Measurements from ENCODE around the gene ECHS1. TPM values are rescaled to one million over a fixed set of nuclear protein-coding genes. Genes with fewer than 3 reads are reported as not detected.

ECHS1 gene
- total and polyA plus RNA-seq, 10 donors: 29.8 to 81.2 (median 45.8) TPM

GRCh38 chr10:133350283-133350949 lies 22.7 kb downstream of the ECHS1 start:
- no peak overlapping the region for H3K4me3 ChIP-seq
- 71 to 85% (median 82%) methylated on average over 6 to 12 of the region's 12 CpGs for WGBS, 5 donors
- H3K4me1 ChIP-seq: peaks cover 0 to 6% (median 0%) of the 10 kb centered on the region in 6 donors
- peaks cover 0 to 58% (median 21%) of the 10 kb centered on the region in 7 donors for H3K27me3 ChIP-seq (replicated peaks in 1 of 7)
- H3K36me3 ChIP-seq: peaks cover 0 to 10% (median 0%) of the 10 kb centered on the region in 6 donors
- DNase-seq: no peak
- no peak overlapping the region for H3K27ac ChIP-seq
- peak in 1 of 3 donors; percentile 24 for TF ChIP-seq POLR2AphosphoS5 (IDR thresholded peaks at IDR 0.05)
- no peak for TF ChIP-seq CTCF (IDR thresholded peaks at IDR 0.05 in 8 of 11, conservative IDR thresholded peaks at IDR 0.05 in 3 of 11)
- no peak for TF ChIP-seq POLR2A (IDR thresholded peaks at IDR 0.05)
- no peaks in the 10 kb centered on the region for H3K9me3 ChIP-seq
- intact Hi-C loops (cut with DNase I; ENCODE audit: low total_unique reads): no loop called here

GRCh38 chr10:133349577-133350011 lies 23.6 kb downstream of the ECHS1 start:
- WGBS, 5 donors: 71 to 83% (median 73%) methylated on average over 2 to 9 of the region's 9 CpGs
- peak in 2 of 3 donors; percentile 16 to 69 for TF ChIP-seq POLR2AphosphoS5 (IDR thresholded peaks at IDR 0.05)
- no peak for TF ChIP-seq POLR2A (IDR thresholded peaks at IDR 0.05)
- DNase-seq: no peak
- H3K4me3 ChIP-seq: no peak overlapping the region
- no peaks in the 10 kb centered on the region for H3K4me1 ChIP-seq
- H3K27ac ChIP-seq: no peak overlapping the region
- H3K9me3 ChIP-seq: no peaks in the 10 kb centered on the region
- intact Hi-C loops (cut with DNase I; ENCODE audit: low total_unique reads): no loop called here
- peaks cover 0 to 2% (median 0%) of the 10 kb centered on the region in 6 donors for H3K36me3 ChIP-seq
- H3K27me3 ChIP-seq (replicated peaks in 1 of 7): peaks cover 0 to 66% (median 22%) of the 10 kb centered on the region in 7 donors

GRCh38 chr10:133349160-133349568 lies 24.0 kb downstream of the ECHS1 start:
- Histone ChIP-seq H3K27me3 (replicated peaks in 1 of 7) (peaks cover 0 to 71% (median 22%) of the 10 kb centered on the region in 7 donors), H3K36me3 (no peaks in the 10 kb centered on the region), H3K27ac (no peak overlapping the region), H3K4me1 (no peaks in the 10 kb centered on the region), H3K4me3 (no peak overlapping the region), H3K9me3 (no peaks in the 10 kb centered on the region)
- DNase-seq: no peak
- WGBS, 5 donors: 83 to 91% (median 89%) methylated on average over 8 of the region's 8 CpGs
- intact Hi-C loops (cut with DNase I; ENCODE audit: low total_unique reads): no loop called here
- TF ChIP-seq POLR2AphosphoS5 (IDR thresholded peaks at IDR 0.05): peak in 1 of 3 donors; percentile 17
- no peak for TF ChIP-seq POLR2A (IDR thresholded peaks at IDR 0.05)

- Histone ChIP-seq H3K27ac (no peak overlapping the region), H3K36me3 (no peaks in the 10 kb centered on the region), H3K9me3 (no peaks in the 10 kb centered on the region), H3K4me1 (no peaks in the 10 kb centered on the region), H3K4me3 (no peak overlapping the region), H3K27me3 (replicated peaks in 1 of 7) (peaks cover 0 to 83% (median 26%) of the 10 kb centered on the region in 7 donors)
- intact Hi-C loops (cut with DNase I; ENCODE audit: low total_unique reads): no loop called here
- no peak for DNase-seq
- 44 to 62% (median 55%) methylated on average over 10 to 16 of the region's 16 CpGs for WGBS, 5 donors
- TF ChIP-seq POLR2AphosphoS5 (IDR thresholded peaks at IDR 0.05) (peak in 1 of 3 donors; percentile 44), POLR2A (IDR thresholded peaks at IDR 0.05) (no peak)
Measured at GRCh38 chr10:133347710-133348517, 25.2 kb downstream of the ECHS1 start.

- TF ChIP-seq POLR2AphosphoS5 (IDR thresholded peaks at IDR 0.05): peak in 2 of 3 donors; percentile 11 to 43
- TF ChIP-seq CTCF (IDR thresholded peaks at IDR 0.05 in 8 of 11, conservative IDR thresholded peaks at IDR 0.05 in 3 of 11): no peak
- 37 to 56% (median 43%) methylated on average over 11 of the region's 11 CpGs for WGBS, 5 donors
- intact Hi-C loops (cut with DNase I; ENCODE audit: low total_unique reads): no loop called here
- Histone ChIP-seq H3K4me3 (no peak overlapping the region), H3K4me1 (no peaks in the 10 kb centered on the region), H3K36me3 (no peaks in the 10 kb centered on the region), H3K9me3 (no peaks in the 10 kb centered on the region), H3K27me3 (replicated peaks in 1 of 7) (peaks cover 0 to 98% (median 32%) of the 10 kb centered on the region in 7 donors), H3K27ac (no peak overlapping the region)
- no peak for DNase-seq
Measured at GRCh38 chr10:133346413-133346812, 26.7 kb downstream of the ECHS1 start.

Data from spleen (tissue), 11 donors.